IMR-90 (cell line): Measurements from ENCODE around the gene ARMC3. TPM values are rescaled to one million over a fixed set of nuclear protein-coding genes. Genes with fewer than 3 reads are reported as not detected.

Experiments
- ATAC-seq: fragments of 200-7000 bp; cut with Tn5 transposase; 2 replicates; pipeline ENCODE4 v1.9.1; 2020; ENCODE audit warnings: low read depth, mild to moderate bottlenecking, moderate library complexity
- BruUV-seq: library from RNA; stranded (reverse); fragments of 400-500 nt; replicated peaks from 2 replicates; lab custom pipeline; 2021; lab: Mats Ljungman, UMichigan
- CTCF ChIA-PET: fragments of 300-600 bp; formaldehyde crosslinking; extraction: SDS; loops from one replicate; lab custom pipeline; 2021; ENCODE audit warnings: antibody characterized with exemption; lab: Yijun Ruan, JAX
- POLR2A ChIA-PET: fragments of 300-600 bp; sonication (Branson Sonifier 250); formaldehyde crosslinking; loops from one replicate; lab custom pipeline; 2022; ENCODE audit warnings: antibody characterized with exemption; ENCODE audit not compliant: unreplicated experiment; lab: Charles Lee
- DNase-seq: peaks from one replicate; pipeline ENCODE4 v3.0.0; 2013
- H2AFZ ChIP-seq: replicated peaks from 2 replicates; pipeline ENCODE3; 2013; ENCODE audit warnings: low read length, mild to moderate bottlenecking; ENCODE audit not compliant: poor library complexity
- H2AK5ac ChIP-seq: 2 replicates; pipeline ENCODE4 v1.6.1; 2013; ENCODE audit warnings: low read depth, low read length, inconsistent platforms
- H2AK9ac ChIP-seq: replicated peaks from 2 replicates; pipeline ENCODE3; 2013; ENCODE audit warnings: mild to moderate bottlenecking, low read depth, low read length, moderate library complexity; ENCODE audit not compliant: poor library complexity
- H2BK120ac ChIP-seq: 2 replicates; pipeline ENCODE4 v1.6.1; 2013; ENCODE audit warnings: low read depth, low read length, inconsistent platforms
- H2BK15ac ChIP-seq: 3 replicates; pipeline ENCODE4 v1.6.1; 2013; ENCODE audit warnings: low read depth, low read length, inconsistent platforms
- H2BK20ac ChIP-seq: 2 replicates; pipeline ENCODE4 v1.6.1; 2013; ENCODE audit warnings: low read depth, mild to moderate bottlenecking, inconsistent platforms, low read length, moderate library complexity
- H2BK5ac ChIP-seq: 2 replicates; pipeline ENCODE4 v1.6.1; 2013; ENCODE audit warnings: mild to moderate bottlenecking, low read depth, low read length, inconsistent platforms; ENCODE audit not compliant: poor library complexity, severe bottlenecking
- H3K14ac ChIP-seq: replicated peaks from 2 replicates; pipeline ENCODE4 v1.6.1; 2013; ENCODE audit warnings: low read depth, low read length, inconsistent platforms
- H3K18ac ChIP-seq: 2 replicates; pipeline ENCODE4 v1.6.1; 2013; ENCODE audit warnings: low read depth, low read length, control low read depth
- H3K23ac ChIP-seq: 2 replicates; pipeline ENCODE4 v1.6.1; 2013; ENCODE audit warnings: low read depth, low read length, inconsistent platforms
- H3K27ac ChIP-seq: 2 replicates; pipeline ENCODE4 v1.5.1; 2013; ENCODE audit warnings: mild to moderate bottlenecking, control low read depth, low read length; ENCODE audit not compliant: insufficient read depth
- H3K27me3 ChIP-seq: 2 replicates; pipeline ENCODE4 v1.6.1; 2013; ENCODE audit warnings: low read length; ENCODE audit not compliant: control insufficient read depth, insufficient read depth
- H3K36me3 ChIP-seq: 2 replicates; pipeline ENCODE4 v1.6.1; 2013; ENCODE audit warnings: low read length, mixed read lengths; ENCODE audit not compliant: control insufficient read depth, insufficient read depth
- H3K4ac ChIP-seq: 2 replicates; pipeline ENCODE4 v1.6.1; 2013; ENCODE audit warnings: low read depth, low read length, inconsistent platforms
- H3K4me1 ChIP-seq: 2 replicates; pipeline ENCODE4 v1.6.1; 2013; ENCODE audit warnings: low read length, mixed read lengths; ENCODE audit not compliant: control insufficient read depth, insufficient read depth
- H3K4me2 ChIP-seq: 2 replicates; pipeline ENCODE4 v1.6.1; 2013; ENCODE audit warnings: low read depth, mild to moderate bottlenecking, control low read depth, low read length, moderate library complexity
- H3K4me3 ChIP-seq: 2 replicates; pipeline ENCODE4 v1.5.1; 2013; ENCODE audit warnings: low read depth, mild to moderate bottlenecking, control low read depth, low read length, moderate library complexity; ENCODE audit not compliant: insufficient read depth
- H3K56ac ChIP-seq: 2 replicates; pipeline ENCODE4 v1.6.1; 2013; ENCODE audit warnings: low read length, inconsistent platforms; ENCODE audit not compliant: insufficient read depth; ENCODE audit errors: extremely low read depth
- H3K79me1 ChIP-seq, 2 experiments: 2 replicates each; pipeline ENCODE4 v1.6.1; 2013; ENCODE audit warnings: low read length in 2 of 2, inconsistent platforms in 1 of 2, low read depth in 1 of 2
- H3K9ac ChIP-seq: 2 replicates; pipeline ENCODE4 v1.6.1; 2013; ENCODE audit warnings: low read depth, low read length, control low read depth
- H3K9me1 ChIP-seq: 2 replicates; pipeline ENCODE4 v1.6.1; 2013; ENCODE audit warnings: low read length, inconsistent platforms; ENCODE audit not compliant: insufficient read depth
- H3K9me3 ChIP-seq: 2 replicates; pipeline ENCODE4 v1.6.1; 2013; ENCODE audit warnings: low read length; ENCODE audit not compliant: control insufficient read depth, insufficient read depth
- H4K20me1 ChIP-seq: 2 replicates; pipeline ENCODE4 v1.6.1; 2013; ENCODE audit warnings: low read length, inconsistent platforms; ENCODE audit not compliant: insufficient read depth
- H4K5ac ChIP-seq: 2 replicates; pipeline ENCODE4 v1.6.1; 2013; ENCODE audit warnings: mild to moderate bottlenecking, low read depth, low read length, control low read depth
- H4K8ac ChIP-seq, 2 experiments: 2 replicates each; pipeline ENCODE4 v1.6.1; 2013; ENCODE audit warnings: low read depth in 2 of 2, low read length in 2 of 2, control low read depth in 1 of 2, inconsistent platforms in 1 of 2
- H4K91ac ChIP-seq: 2 replicates; pipeline ENCODE4 v1.6.1; 2013; ENCODE audit warnings: low read depth, low read length, inconsistent platforms; ENCODE audit not compliant: insufficient read depth
- BHLHE40 ChIP-seq: fragments of 150-350 bp; IDR thresholded peaks from 2 replicates; pipeline ENCODE4 v1.6.1; 2016; ENCODE audit warnings: mild to moderate bottlenecking, low read depth, low read length
- CEBPB ChIP-seq: IDR thresholded peaks from 2 replicates; pipeline ENCODE4 v1.6.1; 2012; ENCODE audit warnings: low read depth, low read length, improper control_type of control experiment
- CTCF ChIP-seq: conservative IDR thresholded peaks from 2 replicates; pipeline ENCODE4 v1.5.1; 2012; ENCODE audit warnings: mild to moderate bottlenecking, low read depth, low read length, improper control_type of control experiment
- ELK1 ChIP-seq: fragments of 150-350 bp; IDR thresholded peaks from 2 replicates; pipeline ENCODE4 v1.6.1; 2016; ENCODE audit warnings: low read depth, mild to moderate bottlenecking, low read length, moderate library complexity, borderline replicate concordance
- MAFK ChIP-seq: IDR thresholded peaks from 2 replicates; pipeline ENCODE4 v1.6.1; 2012; ENCODE audit warnings: low read depth, low read length, improper control_type of control experiment
- MAZ ChIP-seq: IDR thresholded peaks from 2 replicates; pipeline ENCODE4 v1.6.1; 2012; ENCODE audit warnings: low read depth, mild to moderate bottlenecking, low read length, improper control_type of control experiment, moderate library complexity, borderline replicate concordance
- POLR2A ChIP-seq: IDR thresholded peaks from 2 replicates; pipeline ENCODE4 v1.6.1; 2012; ENCODE audit warnings: mild to moderate bottlenecking, low read depth, low read length
- RFX5 ChIP-seq: IDR thresholded peaks from 2 replicates; pipeline ENCODE4 v1.8.0; 2012; ENCODE audit warnings: low read depth, mild to moderate bottlenecking, low read length, moderate library complexity
- SMC3 ChIP-seq: fragments of 150-350 bp; IDR thresholded peaks from 2 replicates; pipeline ENCODE4 v1.6.1; 2016; ENCODE audit warnings: low read depth, mild to moderate bottlenecking, antibody characterized with exemption, low read length, moderate library complexity
- USF2 ChIP-seq: fragments of 150-350 bp; IDR thresholded peaks from 2 replicates; pipeline ENCODE4 v1.6.1; 2017; ENCODE audit warnings: mild to moderate bottlenecking, antibody characterized with exemption, low read length, low read depth
- WGBS, 2 experiments: methylation state at CpG; one replicate each; pipeline versions ENCODE4 v1.1.5 to v1.1.7; 2013; ENCODE audit warnings: missing lambda C conversion rate in 2 of 2; ENCODE audit not compliant: insufficient read length in 1 of 2; ENCODE audit errors: extremely low coverage in 2 of 2; 5-methylcytosine and 5-hydroxymethylcytosine counted together
- dilution Hi-C: fragments of 300-500 bp; cut with HindIII; formaldehyde crosslinking; loops from one replicate; pipeline ENCODE4 v1.14.3; 2018; ENCODE audit warnings: low sequenced_read_pairs; ENCODE audit not compliant: unreplicated experiment
- in situ Hi-C: fragments of 300-500 bp; cut with MboI; formaldehyde crosslinking; loops from 3 replicates; pipeline ENCODE4 v1.14.3; 2019; ENCODE audit warnings: low sequenced_read_pairs, inconsistent platforms, mixed read lengths
- intact Hi-C: fragments of 100-400 bp; cut with micrococcal nuclease; formaldehyde crosslinking; loops from 2 replicates; pipeline ENCODE4 v1.10.0; 2022
- polyA plus RNA-seq, 3 experiments: library from polyadenylated mRNA; depleted of rRNA; stranded (reverse); fragments of >200 nt; gene quantifications; 2 replicates each; pipeline ENCODE4 v1.2.3, GENCODE V29; 2012; ENCODE audit warnings: low replicate concordance in 1 of 3
- total RNA-seq: library from RNA; depleted of rRNA; stranded (reverse); fragments of >200 nt; gene quantifications from 2 replicates; pipeline ENCODE4 v1.2.3, GENCODE V29; 2012

The ARMC3 gene
- total and polyA plus RNA-seq, 2 of the 4 experiments (the other 2 are of a cell fraction): not detected

- Histone ChIP-seq H3K4me3 (no peak overlapping the region), H3K9me1 (no peaks in the 10 kb centered on the region), H2AFZ (no peak overlapping the region), H4K91ac (no peak overlapping the region), H3K27ac (no peak overlapping the region), H3K14ac (no peak overlapping the region), H3K4ac (no peak overlapping the region), H4K8ac (no peak overlapping the region), H3K18ac (no peak overlapping the region), H3K4me1 (no peaks in the 10 kb centered on the region), H3K23ac (no peak overlapping the region), H2BK15ac (no peak overlapping the region), H2BK20ac (no peak overlapping the region), H4K5ac (no peak overlapping the region), H3K79me1 (no peaks in the 10 kb centered on the region), H2AK9ac (no peak overlapping the region), H2BK5ac (no peak overlapping the region), H3K9me3 (peaks cover 2% of the 10 kb centered on the region; the same call in 1 of the 2 replicates), H2AK5ac (no peak overlapping the region), H3K4me2 (no peak overlapping the region), H3K36me3 (no peaks in the 10 kb centered on the region), H3K56ac (no peak overlapping the region), H2BK120ac (no peak overlapping the region), H3K9ac (no peak overlapping the region), H3K27me3 (no peaks in the 10 kb centered on the region), H4K20me1 (no peaks in the 10 kb centered on the region)
- dilution Hi-C loops: no loop called here
- no CpG with 5 or more reads among the region's 3 CpGs for WGBS, 2 experiments
- in situ Hi-C loops: no loop called here
- CTCF ChIA-PET: no interaction called here
- intact Hi-C loops: no loop called here
- POLR2A ChIA-PET: no interaction called here
- BruUV-seq: no TSS peak
- DNase-seq (no peak), ATAC-seq (no peak)
- TF ChIP-seq POLR2A (no peak), USF2 (no peak), ELK1 (no peak), CEBPB (no peak), CTCF (no peak), MAFK (no peak), BHLHE40 (no peak), MAZ (no peak), SMC3 (no peak), RFX5 (no peak)
Observed at GRCh38 chr10:22959950-22960349, 32.1 kb downstream of the ARMC3 start.
